Activated naive CD8-positive, alpha-beta T cell treated with anti-CD3 and anti-CD28 coated beads, Interleukin-2, amount 50 U/mL, for 24 hours (primary cell): ENCODE measurements around the gene SLC49A3.
A peak's percentile ranks its signal among the peaks of the same experiment; 100 is the strongest.
"Not testable (repeated sequence)": the region's sequence is repeated elsewhere in the genome, so short reads cannot be mapped to it uniquely, and the experiment has no call there.

Experiments
- ATAC-seq: fragments of 150-1000 bp; cut with Tn5 transposase; one replicate; pipeline ENCODE4 v1.10.0; 2021
- DNase-seq: peaks from one replicate; pipeline ENCODE4 v3.0.0; 2021
- H3K27ac Mint-ChIP-seq: one replicate; pipeline ENCODE4 v1.8.0; 2021; ENCODE audit warnings: mild to moderate bottlenecking, mixed read lengths
- H3K27me3 Mint-ChIP-seq: one replicate; pipeline ENCODE4 v1.8.0; 2021; ENCODE audit warnings: mixed read lengths
- H3K36me3 Mint-ChIP-seq: one replicate; pipeline ENCODE4 v1.8.0; 2021; ENCODE audit warnings: low read depth, mixed read lengths
- H3K4me1 Mint-ChIP-seq: one replicate; pipeline ENCODE4 v1.8.0; 2021; ENCODE audit warnings: mixed read lengths
- H3K4me3 Mint-ChIP-seq: one replicate; pipeline ENCODE4 v1.8.0; 2021; ENCODE audit warnings: mild to moderate bottlenecking, moderate library complexity, mixed read lengths
- H3K9me3 Mint-ChIP-seq: one replicate; pipeline ENCODE4 v1.8.0; 2021; ENCODE audit warnings: mixed read lengths

SLC49A3 gene

GRCh38 chr4:710916-711315 lies 22.0 kb upstream of the SLC49A3 start:
- Mint-ChIP-seq H3K4me1 (peaks cover 19% of the 10 kb centered on the region), H3K4me3 (no peak overlapping the region), H3K27ac (no peak overlapping the region), H3K36me3 (no peaks in the 10 kb centered on the region), H3K9me3 (no peaks in the 10 kb centered on the region), H3K27me3 (no peaks in the 10 kb centered on the region)
- DNase-seq (no peak), ATAC-seq (no peak)

- ATAC-seq (no peak), DNase-seq (no peak)
- Mint-ChIP-seq H3K27me3 (no peaks in the 10 kb centered on the region), H3K9me3 (no peaks in the 10 kb centered on the region), H3K4me1 (peaks cover 21% of the 10 kb centered on the region), H3K36me3 (no peaks in the 10 kb centered on the region), H3K27ac (no peak overlapping the region), H3K4me3 (no peak overlapping the region)
These were observed 21.2 kb upstream of the SLC49A3 start for GRCh38 chr4:710116-710515.

- Mint-ChIP-seq H3K27ac (no peak overlapping the region), H3K4me3 (no peak overlapping the region), H3K27me3 (no peaks in the 10 kb centered on the region), H3K4me1 (peaks cover 19% of the 10 kb centered on the region), H3K9me3 (no peaks in the 10 kb centered on the region), H3K36me3 (no peaks in the 10 kb centered on the region)
- DNase-seq (no peak), ATAC-seq (no peak)
These were observed 20.4 kb upstream of the SLC49A3 start for GRCh38 chr4:709348-709747.

GRCh38 chr4:708631-708933 lies 19.6 kb upstream of the SLC49A3 start:
- H3K36me3 Mint-ChIP-seq: no peaks in the 10 kb centered on the region
- H3K9me3 Mint-ChIP-seq: no peaks in the 10 kb centered on the region
- ATAC-seq: no peak
- no peak for DNase-seq
- H3K4me1 Mint-ChIP-seq: peaks cover 18% of the 10 kb centered on the region
- H3K27me3 Mint-ChIP-seq: no peaks in the 10 kb centered on the region
- no peak overlapping the region for H3K27ac Mint-ChIP-seq
- H3K4me3 Mint-ChIP-seq: no peak overlapping the region

- no peaks in the 10 kb centered on the region for H3K36me3 Mint-ChIP-seq
These were observed 19.1 kb upstream of the SLC49A3 start for GRCh38 chr4:707929-708630.

GRCh38 chr4:706834-707598 lies 18.1 kb upstream of the SLC49A3 start:
- Mint-ChIP-seq H3K27ac (no peak overlapping the region), H3K36me3 (no peaks in the 10 kb centered on the region), H3K4me3 (no peak overlapping the region), H3K27me3 (no peaks in the 10 kb centered on the region), H3K4me1 (peaks cover 18% of the 10 kb centered on the region), H3K9me3 (no peaks in the 10 kb centered on the region)
- no peak for DNase-seq
- ATAC-seq: no peak

More at GRCh38 chr4:707929-708630, 19.1 kb upstream of the SLC49A3 start:
- no peaks in the 10 kb centered on the region for H3K9me3 Mint-ChIP-seq
- H3K4me3 Mint-ChIP-seq: no peak overlapping the region
- no peaks in the 10 kb centered on the region for H3K27me3 Mint-ChIP-seq
- ATAC-seq: no peak
- H3K27ac Mint-ChIP-seq: no peak overlapping the region
- DNase-seq: no peak
- H3K4me1 Mint-ChIP-seq: peaks cover 18% of the 10 kb centered on the region

- H3K9me3 Mint-ChIP-seq: not testable (repeated sequence)
These were observed 17.2 kb upstream of the SLC49A3 start for GRCh38 chr4:706083-706633.

GRCh38 chr4:705278-706082 lies 16.5 kb upstream of the SLC49A3 start, which contains the start of gene PCGF3:
Gene PCGF3, plus strand, starts transcription at chr4:705832. Its CDS starts 27,849 bp downstream, at chr4:733681.
- DNase-seq: peak; percentile 99
- Mint-ChIP-seq H3K4me1 (peaks cover 17% of the 10 kb centered on the region), H3K36me3 (no peaks in the 10 kb centered on the region), H3K4me3 (peak within 1 kb of the TSS; percentile 63), H3K27ac (peak within 1 kb of the TSS; percentile 39), H3K9me3 (no peaks in the 10 kb centered on the region), H3K27me3 (no peaks in the 10 kb centered on the region)
- peak; percentile 96 for ATAC-seq

More at GRCh38 chr4:706083-706633, 17.2 kb upstream of the SLC49A3 start:
- not testable (repeated sequence) for ATAC-seq, H3K27me3 Mint-ChIP-seq, DNase-seq, H3K36me3 Mint-ChIP-seq, H3K27ac Mint-ChIP-seq
- Mint-ChIP-seq H3K4me3 (peak overlapping the region; percentile 45), H3K4me1 (peaks cover 18% of the 10 kb centered on the region)

GRCh38 chr4:704971-705277 lies 16.0 kb upstream of the SLC49A3 start:
- H3K36me3 Mint-ChIP-seq: no peaks in the 10 kb centered on the region
- no peak overlapping the region for H3K4me3 Mint-ChIP-seq
- H3K27ac Mint-ChIP-seq: no peak overlapping the region
- H3K9me3 Mint-ChIP-seq: no peaks in the 10 kb centered on the region
- H3K27me3 Mint-ChIP-seq: no peaks in the 10 kb centered on the region
- ATAC-seq: no peak
- no peak for DNase-seq
- H3K4me1 Mint-ChIP-seq: peaks cover 16% of the 10 kb centered on the region

GRCh38 chr4:704198-704891 lies 15.4 kb upstream of the SLC49A3 start:
- Mint-ChIP-seq H3K27ac (no peak overlapping the region), H3K36me3 (no peaks in the 10 kb centered on the region), H3K4me1 (peaks cover 13% of the 10 kb centered on the region), H3K4me3 (no peak overlapping the region), H3K27me3 (no peaks in the 10 kb centered on the region), H3K9me3 (no peaks in the 10 kb centered on the region)
- DNase-seq (no peak), ATAC-seq (no peak)

GRCh38 chr4:703336-704197 lies 14.6 kb upstream of the SLC49A3 start:
- Mint-ChIP-seq H3K4me3 (no peak overlapping the region), H3K27me3 (no peaks in the 10 kb centered on the region), H3K27ac (no peak overlapping the region), H3K36me3 (no peaks in the 10 kb centered on the region), H3K4me1 (peaks cover 14% of the 10 kb centered on the region), H3K9me3 (no peaks in the 10 kb centered on the region)
- no peak for ATAC-seq
- no peak for DNase-seq

- ATAC-seq (no peak), DNase-seq (no peak)
- Mint-ChIP-seq H3K9me3 (no peaks in the 10 kb centered on the region), H3K36me3 (no peaks in the 10 kb centered on the region), H3K4me1 (peaks cover 13% of the 10 kb centered on the region), H3K27ac (no peak overlapping the region), H3K27me3 (no peaks in the 10 kb centered on the region), H3K4me3 (no peak overlapping the region)
These were observed 13.7 kb upstream of the SLC49A3 start for GRCh38 chr4:702618-703048.

GRCh38 chr4:700587-701264 lies 11.8 kb upstream of the SLC49A3 start:
- Mint-ChIP-seq H3K9me3 (no peaks in the 10 kb centered on the region), H3K4me1 (peaks cover 12% of the 10 kb centered on the region), H3K36me3 (no peaks in the 10 kb centered on the region), H3K27ac (no peak overlapping the region), H3K27me3 (peaks cover 2% of the 10 kb centered on the region), H3K4me3 (no peak overlapping the region)
- ATAC-seq (no peak), DNase-seq (no peak)
